Measurements from ENCODE around the gene ACSS1. TPM values are rescaled to one million over a fixed set of nuclear protein-coding genes. Genes with fewer than 3 reads are reported as not detected.

The ACSS1 gene
- total RNA-seq, 1 experiment from 2014 or later: 2.3 TPM

GRCh38 chr20:24959591-24960301 lies 98.2 kb downstream of the ACSS1 start:
- TF ChIP-seq EZH2 (IDR thresholded peaks at IDR 0.05; ENCODE audit: low read length, unreplicated experiment) (no peak), CTCF (conservative IDR thresholded peaks at IDR 0.05; ENCODE audit: low read depth, low read length) (no peak), EZH2phosphoT487 (IDR thresholded peaks at IDR 0.05; ENCODE audit: borderline replicate concordance, low read length) (no peak)
- Histone ChIP-seq H3K9me3 (ENCODE audit: low read length) (no peaks in the 10 kb centered on the region), H3K36me3 (ENCODE audit: low read depth, low read length) (peaks cover 9% of the 10 kb centered on the region; the same call in 1 of the 2 replicates), H3K27me3 (ENCODE audit: low read length) (no peaks in the 10 kb centered on the region), H3K4me1 (ENCODE audit: insufficient read depth, low read length) (no peaks in the 10 kb centered on the region), H3K79me2 (ENCODE audit: low read length) (no peaks in the 10 kb centered on the region), H3K9ac (ENCODE audit: low read length) (no peak overlapping the region), H3F3A (ENCODE audit: low read length, unreplicated experiment) (no peaks in the 10 kb centered on the region), H3K27ac (ENCODE audit: low read length) (no peak overlapping the region), H2AFZ (ENCODE audit: low read length) (no peak overlapping the region), H4K20me1 (ENCODE audit: low read length) (no peaks in the 10 kb centered on the region), H3K4me2 (ENCODE audit: low read length) (no peak overlapping the region), H3K4me3 (ENCODE audit: low read length) (no peak overlapping the region), H3K9me2 (replicated peaks; ENCODE audit: low read length) (no peaks in the 10 kb centered on the region)
- intact Hi-C loops (cut with micrococcal nuclease): no loop called here
- DNase-seq (no peak), ATAC-seq (no peak)
- ChIA-PET POLR2A (ENCODE audit: unreplicated experiment) (no interaction called here), CTCF (no interaction called here)
- BruUV-seq (replicated peaks): no TSS peak

GRCh38 chr20:24958506-24959385 lies 99.2 kb downstream of the ACSS1 start:
- BruUV-seq (replicated peaks): no TSS peak
- DNase-seq (no peak), ATAC-seq (no peak)
- Histone ChIP-seq H3K79me2 (ENCODE audit: low read length) (no peaks in the 10 kb centered on the region), H2AFZ (ENCODE audit: low read length) (no peak overlapping the region), H3K27me3 (ENCODE audit: low read length) (no peaks in the 10 kb centered on the region), H4K20me1 (ENCODE audit: low read length) (no peaks in the 10 kb centered on the region), H3K4me3 (ENCODE audit: low read length) (no peak overlapping the region), H3K9me3 (ENCODE audit: low read length) (no peaks in the 10 kb centered on the region), H3K27ac (ENCODE audit: low read length) (no peak overlapping the region), H3K4me2 (ENCODE audit: low read length) (no peak overlapping the region), H3K36me3 (ENCODE audit: low read depth, low read length) (peaks cover 9% of the 10 kb centered on the region; the same call in 1 of the 2 replicates), H3K4me1 (ENCODE audit: insufficient read depth, low read length) (no peaks in the 10 kb centered on the region), H3F3A (ENCODE audit: low read length, unreplicated experiment) (no peaks in the 10 kb centered on the region), H3K9me2 (replicated peaks; ENCODE audit: low read length) (no peaks in the 10 kb centered on the region), H3K9ac (ENCODE audit: low read length) (no peak overlapping the region)
- TF ChIP-seq EZH2 (IDR thresholded peaks at IDR 0.05; ENCODE audit: low read length, unreplicated experiment): no peak
- no peak for TF ChIP-seq CTCF (conservative IDR thresholded peaks at IDR 0.05; ENCODE audit: low read depth, low read length)
- TF ChIP-seq EZH2phosphoT487 (IDR thresholded peaks at IDR 0.05; ENCODE audit: borderline replicate concordance, low read length): no peak
- intact Hi-C loops (cut with micrococcal nuclease): no loop called here
- ChIA-PET CTCF (no interaction called here), POLR2A (ENCODE audit: unreplicated experiment) (no interaction called here)
